Activated effector memory CD4-positive, alpha-beta T cell treated with anti-CD3 and anti-CD28 coated beads, Interleukin-2, amount 50 U/mL, for 16 hours (primary cell): ENCODE results near the gene FLRT1.

ENCODE experiments used
- DNase-seq: peaks from one replicate; pipeline ENCODE4 v3.0.0-alpha.2; 2020

FLRT1 gene

DNA sequence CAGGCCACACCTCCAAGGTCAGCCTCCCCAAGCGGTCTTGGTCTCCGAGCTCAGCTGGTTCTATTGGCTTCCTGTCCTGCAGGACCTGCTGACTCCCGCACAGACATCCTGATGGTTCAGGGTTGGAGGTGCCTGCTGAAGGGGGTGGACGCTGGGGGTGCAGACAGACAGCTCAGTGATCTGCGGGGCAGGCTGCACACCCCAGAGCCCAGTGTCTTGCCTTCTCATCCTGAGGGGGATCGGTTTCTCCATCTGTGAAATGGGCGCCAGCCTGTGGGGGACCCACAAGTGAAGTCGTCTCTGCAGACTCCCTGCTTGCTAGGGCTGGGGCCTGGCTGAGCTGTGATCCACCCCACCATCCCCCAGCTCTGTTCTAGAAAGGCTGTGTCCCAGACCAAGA, 13.8 kb downstream of the FLRT1 start:
- DNase-seq, result no peak

DNA sequence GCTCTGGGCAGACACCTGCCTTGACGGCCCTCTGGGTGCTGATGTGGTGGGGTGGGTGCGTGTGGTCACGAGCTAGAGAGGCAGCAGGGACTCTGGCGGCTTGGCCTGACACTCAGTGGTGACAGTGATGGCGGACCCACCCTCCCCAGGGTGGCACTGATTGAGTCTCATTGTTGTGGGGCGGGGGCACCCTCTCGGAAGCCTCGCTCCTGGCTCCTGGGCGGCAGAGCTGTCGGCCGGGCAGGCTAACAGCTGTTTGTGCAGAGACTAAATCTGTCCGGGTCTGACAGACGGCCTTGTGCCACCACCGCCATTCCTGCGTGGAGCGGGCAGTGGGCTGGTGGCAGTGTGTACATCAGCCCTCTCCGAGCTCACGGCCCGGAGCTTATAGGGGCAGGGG, 15.6 kb downstream of the FLRT1 start:
- no peak for DNase-seq

DNA sequence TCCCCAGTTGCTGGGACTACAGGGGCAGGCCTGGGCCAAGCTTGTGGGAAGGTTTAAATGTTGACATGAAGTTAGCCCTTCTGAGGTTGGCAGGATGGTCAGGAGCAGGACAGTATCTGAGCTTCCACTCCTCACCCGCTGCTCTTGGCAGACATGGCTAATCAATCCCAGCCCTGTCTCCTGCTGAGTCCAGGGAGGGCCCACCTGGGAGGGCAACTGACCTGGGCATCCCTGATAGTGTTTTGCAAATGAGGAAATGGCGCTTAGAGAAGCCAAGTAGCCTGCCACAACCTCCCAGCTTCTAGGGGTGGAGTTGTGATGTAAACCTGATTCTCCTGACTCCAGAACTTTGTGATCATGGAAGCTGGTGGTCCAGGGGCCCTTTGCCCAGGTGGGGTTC, 16.7 kb downstream of the FLRT1 start:
- DNase-seq, result no peak

DNA sequence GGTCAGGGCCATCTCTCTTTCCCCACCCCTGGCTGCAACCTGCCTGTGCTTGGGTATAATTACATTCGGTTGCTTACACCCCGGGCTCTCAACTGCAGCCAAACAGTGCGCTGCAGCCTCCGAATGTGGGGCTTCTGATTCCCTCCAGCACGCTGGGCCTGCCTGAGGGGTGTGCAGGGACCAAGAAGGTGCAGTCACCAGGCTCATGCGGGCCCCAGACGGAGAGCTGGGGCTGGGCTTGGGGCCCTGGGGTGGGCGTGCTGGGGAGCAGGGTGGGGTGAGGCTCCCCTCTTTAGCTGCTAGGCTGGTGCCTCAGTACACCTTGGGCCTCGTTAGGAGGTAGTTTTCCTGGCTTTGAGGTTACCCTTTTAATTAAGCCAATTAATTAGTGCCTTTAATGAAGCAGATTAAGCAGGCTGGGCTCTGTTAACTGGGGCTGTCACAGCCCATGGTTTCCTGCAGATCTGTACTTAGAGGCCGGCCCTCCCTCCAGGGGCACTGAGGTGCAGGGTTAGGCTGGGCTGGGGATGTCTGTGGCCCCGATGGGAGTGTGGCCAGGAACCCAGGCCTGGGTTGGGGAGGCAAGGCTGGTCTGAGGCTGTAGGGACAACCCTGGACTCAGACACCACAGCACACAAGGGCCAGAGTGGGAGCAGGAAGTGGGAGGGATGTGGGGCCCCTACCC, 17.3 kb downstream of the FLRT1 start:
- no peak for DNase-seq

DNA sequence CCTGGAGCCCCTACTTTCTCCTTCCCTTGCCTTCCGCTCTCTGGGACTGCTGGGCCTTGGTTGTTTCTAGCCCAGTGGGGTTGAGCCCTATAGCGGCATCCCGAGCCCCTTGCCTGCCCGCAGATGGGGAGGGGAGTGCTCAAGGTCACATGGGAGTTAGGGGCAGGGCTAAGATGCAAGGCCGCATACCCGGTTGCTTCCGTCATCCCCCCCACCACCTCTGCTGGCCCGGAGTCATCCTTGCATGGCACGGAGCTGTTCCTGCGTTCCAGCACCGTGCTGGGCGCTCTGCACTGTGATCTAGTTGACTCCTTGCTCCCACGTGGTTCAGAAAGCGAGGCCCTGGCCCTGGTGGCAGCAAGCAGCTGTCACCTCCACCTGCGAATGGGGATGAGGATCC, 18.0 kb downstream of the FLRT1 start:
- no peak for DNase-seq

DNA sequence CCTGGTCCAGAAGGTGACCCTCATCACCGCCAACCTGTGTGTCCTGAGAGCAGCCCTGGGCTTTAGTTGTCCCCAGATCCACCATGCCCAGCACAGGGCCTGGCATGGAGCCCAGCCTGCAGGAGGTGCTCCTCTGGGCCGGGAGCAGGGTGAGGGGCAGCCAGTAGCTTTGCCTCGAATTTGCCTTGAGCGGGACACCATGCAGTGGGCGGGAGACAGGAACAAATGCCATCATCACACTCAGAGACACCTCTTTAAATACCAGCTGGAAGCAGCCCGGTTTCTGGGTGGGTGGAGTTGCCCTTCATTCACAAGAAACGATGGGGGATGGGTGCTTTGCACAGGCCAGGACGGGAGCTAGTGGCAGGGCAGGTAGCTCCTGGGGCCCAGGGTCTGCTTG, 19.3 kb downstream of the FLRT1 start:
- no peak for DNase-seq

DNA sequence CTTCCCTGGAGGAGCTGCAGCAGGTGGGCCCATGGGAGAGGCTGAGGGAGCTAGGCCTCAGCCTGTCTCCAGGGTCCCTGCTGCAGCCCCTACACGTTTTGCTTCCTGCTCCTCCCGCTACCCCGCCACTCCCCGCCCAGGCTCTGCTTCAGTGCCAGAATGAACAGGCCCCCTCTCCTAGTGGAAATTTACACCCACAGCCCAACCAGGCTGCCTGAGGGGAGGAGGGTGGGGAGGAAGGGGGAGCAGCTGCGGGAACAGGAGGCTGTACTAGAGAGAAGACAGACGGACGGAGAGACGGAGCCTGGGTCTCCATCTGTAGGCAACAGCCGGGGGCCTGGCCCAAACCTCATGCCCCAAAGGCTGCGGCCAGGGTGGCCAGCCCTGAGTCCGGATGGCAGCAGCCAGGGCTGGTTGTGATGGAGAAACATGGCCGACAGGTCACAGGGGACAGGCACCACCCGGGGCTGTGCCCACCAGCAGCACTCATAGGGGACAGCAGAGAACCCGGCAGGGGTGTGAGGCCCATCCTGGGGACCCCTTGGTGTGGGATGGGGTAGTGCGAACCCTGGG, 20.6 kb downstream of the FLRT1 start:
- no peak for DNase-seq

DNA sequence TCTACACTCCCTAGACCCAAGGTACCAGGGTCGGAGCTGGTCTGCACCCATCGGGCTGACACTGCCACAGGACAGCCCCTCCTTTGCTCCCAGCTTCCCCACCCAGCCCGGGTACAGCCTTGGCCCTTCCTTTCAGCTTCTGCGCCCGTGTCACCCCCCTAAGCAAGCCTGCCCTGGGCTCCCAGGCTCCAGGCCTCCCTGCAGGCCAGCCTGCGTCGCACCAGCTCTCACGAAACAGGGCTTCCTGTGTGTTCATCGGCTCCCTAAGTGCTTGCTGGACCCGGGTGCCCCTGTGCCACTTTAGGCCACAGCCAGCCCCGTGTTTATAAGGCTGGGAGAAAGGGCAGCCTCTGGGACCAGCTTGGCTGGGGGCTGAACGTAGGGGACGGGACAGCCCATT, 21.1 kb downstream of the FLRT1 start:
- DNase-seq, result no peak

DNA sequence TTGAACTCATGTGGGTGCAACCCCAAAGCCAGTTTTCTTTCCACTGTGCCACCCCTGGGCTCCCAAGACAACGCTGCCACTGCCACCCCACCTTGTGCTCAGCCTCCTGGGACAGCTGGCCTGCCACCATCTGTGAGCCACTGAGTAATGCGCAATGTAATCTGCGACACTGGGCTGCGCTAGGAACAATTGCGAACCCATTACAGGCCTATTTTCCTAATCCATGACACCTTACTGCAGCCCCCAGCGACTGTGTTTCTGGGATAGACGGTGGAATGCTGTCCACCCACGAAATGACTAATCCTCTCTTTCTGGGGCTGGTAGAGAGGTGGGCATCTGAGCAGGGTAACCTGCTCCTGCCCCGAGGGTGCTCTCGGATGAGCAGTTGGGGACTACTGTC, 22.2 kb downstream of the FLRT1 start:
- no peak for DNase-seq

DNA sequence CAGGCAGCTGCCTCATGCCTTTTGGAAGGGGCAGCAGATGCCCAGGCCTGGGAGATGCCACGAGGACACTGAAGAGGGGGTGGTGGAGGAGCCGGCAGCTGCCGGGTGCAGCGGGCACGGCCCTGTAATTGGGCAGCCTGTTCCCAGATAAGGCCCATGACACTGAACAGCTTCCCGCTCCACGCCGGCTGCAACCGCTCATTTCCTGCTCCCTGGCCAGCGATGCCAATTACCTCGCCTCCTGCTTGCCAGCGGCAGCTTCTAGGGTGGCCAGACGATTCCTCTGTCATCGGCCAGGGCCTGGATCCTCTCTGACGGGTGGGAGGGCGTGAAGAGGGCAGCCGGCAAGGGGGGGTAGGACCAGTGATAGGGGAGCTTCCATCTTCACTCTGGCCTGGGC, 22.8 kb downstream of the FLRT1 start:
- no peak for DNase-seq

DNA sequence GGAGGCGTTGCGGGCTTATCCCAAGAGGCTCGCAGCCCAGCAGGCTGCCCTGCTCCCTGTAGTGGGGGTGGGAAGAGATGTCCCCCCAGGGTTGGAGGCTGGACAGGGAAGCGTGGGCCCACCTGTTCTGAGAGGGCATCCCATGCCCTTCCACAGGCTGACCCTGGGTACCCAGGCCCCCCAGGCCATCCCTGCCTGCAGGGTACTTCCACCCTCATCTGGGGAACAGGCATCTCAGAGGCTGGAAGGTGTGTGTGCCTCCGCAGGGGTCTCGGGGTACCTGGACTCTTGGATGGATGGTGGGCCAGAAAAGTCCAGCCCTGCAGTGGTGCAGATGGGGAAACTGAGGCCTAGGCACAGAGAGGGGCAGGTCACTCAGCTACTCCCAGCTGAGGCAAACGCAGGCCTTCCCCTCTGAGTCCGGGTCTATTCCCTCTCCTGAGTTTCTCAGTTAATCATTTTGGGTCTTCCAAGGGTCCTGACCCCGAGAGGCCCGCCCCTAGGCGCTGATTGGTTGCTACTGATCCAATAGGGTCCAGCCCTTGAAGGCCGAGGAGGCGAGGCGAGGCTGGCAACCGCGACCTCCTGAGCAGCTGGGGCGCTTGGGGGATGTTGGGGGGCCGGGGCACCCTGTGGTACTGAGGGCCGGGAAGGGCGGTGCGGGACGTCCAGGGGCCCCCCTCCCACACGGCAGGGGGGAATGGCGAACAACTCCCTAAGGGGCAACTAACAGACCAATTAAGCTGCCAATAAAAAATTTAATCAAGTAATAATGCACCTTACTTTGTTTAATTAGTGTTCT, 23.8 kb downstream of the FLRT1 start:
- DNase-seq, result no peak

DNA sequence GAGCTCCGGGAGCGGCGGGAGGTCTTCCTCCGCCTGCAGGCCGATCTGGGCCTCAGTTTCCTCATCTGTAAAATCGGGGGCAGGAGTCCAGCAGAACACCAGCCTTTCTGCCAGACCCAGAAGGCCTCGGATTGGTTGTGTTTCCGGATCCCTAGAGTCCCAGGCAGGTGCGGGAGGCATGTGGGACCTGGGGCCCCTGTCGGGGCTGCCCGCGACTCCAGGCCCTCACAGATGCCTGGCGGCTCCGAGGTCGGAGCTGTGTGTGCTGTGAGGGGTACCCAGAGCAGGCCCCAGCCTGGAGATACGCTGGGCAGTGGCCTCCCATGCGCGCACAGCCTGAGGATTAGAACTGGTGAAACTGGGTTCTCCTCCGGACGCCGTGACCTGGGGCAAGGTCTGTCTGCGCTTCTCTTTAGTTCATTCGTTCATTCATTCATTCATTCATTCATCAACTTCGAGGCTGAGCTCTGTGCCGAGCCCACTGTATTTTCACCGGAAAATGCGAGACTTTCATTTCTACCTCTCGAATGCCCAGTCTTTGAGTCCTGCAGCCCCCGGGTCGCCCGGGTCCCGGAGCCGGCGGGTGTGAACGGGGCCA, 24.6 kb downstream of the FLRT1 start:
- DNase-seq, result no peak

DNA sequence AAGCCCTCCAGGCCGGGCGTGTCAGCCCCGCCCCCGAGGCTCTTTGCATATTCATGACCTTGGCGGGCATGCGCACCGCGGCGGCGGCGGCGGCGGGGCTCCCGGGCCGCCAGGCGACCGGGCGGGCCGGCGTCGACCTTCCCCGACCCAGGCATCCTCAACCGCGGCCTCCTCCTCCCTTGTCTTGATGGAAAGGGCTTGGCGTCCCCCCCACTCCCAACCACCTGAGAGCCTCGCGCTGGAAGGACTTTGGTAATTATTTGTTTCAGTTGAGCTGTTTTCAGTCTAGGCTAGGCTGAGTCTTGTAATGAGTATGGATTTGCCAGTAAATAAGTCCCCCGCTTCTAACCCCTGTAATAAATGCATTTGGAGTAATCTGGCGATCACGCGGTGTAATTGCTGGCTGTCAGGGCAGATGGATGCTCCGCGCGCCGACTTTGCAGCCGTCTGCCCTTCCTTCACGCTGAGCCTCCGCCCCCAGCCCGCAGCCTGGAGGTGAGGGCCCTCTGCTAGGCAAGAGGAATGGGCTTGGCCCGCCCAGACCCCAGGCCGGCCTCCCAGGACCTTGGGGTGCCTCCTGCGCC, 25.2 kb downstream of the FLRT1 start:
- DNase-seq, result peak; percentile 85

DNA sequence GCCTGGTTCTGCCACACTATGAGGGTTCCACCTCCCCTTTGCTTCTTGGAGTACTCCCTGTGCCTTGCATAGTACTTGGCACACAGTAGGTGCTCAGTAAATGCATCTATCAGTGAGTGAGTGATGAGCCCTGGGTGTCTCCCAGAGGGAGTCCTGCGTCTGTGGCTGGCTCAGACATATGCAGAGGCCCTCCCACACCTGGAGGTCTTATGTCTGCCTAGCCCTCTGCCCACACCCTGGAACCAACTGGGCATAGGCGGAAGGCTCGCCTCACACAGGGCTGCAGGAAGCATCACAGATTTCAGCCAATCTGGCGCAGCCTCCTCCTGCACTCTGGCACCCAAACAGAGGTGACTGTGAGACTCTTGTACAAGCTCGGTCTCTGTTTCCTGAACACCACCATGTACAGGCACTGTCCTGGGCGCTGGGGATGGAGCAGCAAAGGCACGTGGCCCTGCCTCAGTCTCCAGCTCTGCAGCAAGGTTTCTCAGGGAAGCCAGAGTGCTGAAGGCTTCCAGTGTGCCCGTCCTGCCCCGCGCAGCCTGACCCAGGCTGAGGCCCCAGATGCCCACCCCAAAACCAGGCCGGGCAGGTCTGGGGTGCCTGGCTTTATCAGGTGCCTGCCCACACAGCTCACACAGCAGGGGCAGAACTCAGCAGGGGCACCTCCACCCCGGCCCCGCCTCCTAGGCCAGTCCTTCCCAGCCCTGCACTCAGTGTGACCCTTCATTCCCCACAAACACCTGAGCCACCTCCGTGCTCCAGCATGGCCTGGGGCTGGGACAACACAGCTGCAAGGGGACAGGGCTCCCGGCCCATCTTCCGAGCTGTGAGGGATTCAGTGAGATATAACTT, 26.7 kb downstream of the FLRT1 start:
- no peak for DNase-seq

DNA sequence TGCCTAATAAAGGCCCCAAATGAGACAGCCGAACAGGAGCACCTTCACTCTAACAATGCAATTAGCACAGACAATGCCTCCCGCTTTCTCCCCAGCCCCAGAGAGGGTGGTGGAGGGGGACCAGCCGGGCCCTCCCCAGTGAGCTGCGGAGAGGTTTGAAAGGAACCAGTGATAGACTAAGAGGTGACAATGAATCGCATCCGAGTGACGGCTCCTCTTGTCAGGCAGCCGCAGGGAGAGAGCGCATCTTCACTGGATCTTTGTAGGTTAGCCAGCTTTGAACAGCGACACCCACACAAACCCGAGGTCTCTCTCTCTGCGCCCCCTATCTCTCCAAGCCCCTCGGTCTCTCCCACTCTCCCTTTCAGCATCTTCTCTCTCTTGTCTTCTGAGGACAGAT, 28.0 kb downstream of the FLRT1 start:
- no peak for DNase-seq

DNA sequence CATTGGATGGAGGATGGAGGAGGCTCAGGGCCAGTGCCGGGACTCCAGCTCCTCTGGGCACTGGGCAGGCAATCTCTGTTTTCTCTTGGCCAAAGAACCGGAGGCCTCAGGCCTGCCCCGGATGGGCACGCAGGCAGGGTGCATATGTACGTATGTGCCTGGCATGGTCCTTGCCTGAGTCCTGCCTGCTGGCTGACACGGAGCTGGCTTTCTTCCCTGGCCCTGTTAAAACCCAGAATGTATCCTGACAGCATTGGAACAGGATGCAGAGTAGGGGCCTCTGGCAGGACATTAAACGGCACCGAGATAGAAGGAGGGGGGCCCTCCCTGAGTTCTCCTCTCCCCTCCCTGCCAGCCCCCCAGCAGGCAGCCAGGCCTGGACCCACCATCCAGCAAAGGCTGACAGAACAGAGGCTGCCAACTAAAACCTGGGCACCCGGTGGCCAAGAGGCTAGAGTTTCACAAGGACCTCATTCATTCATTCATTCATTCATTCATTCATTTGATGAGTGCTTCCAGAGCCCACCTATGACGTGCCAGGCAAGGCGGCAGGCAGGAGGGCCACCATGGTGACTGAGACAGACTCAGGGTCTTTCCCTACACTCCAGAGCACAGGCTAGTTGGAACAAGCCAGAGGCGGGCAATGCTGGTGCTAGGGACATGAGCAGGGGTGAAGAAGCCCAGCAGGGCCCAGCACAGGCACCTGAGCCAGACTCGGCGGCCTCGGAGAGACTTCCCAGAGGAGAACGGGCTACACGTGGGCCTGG, 28.8 kb downstream of the FLRT1 start:
- DNase-seq, result no peak

DNA sequence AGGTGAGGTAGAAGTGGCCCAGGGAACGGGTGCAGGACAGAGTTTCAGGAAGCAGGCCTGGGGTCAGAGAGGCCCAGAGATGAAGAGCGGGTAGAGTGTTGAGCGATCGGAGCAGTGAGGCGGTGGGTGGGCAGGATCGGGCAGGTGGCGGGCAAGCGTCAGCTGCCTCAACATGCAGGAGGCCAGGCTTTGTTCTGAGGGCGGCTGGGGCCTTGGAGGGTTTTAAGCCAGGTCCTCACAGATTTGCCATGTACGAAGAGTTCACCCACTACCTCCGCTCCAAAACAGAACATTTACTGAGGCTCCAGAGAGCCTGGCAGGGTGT, 29.4 kb downstream of the FLRT1 start:
- no peak for DNase-seq

DNA sequence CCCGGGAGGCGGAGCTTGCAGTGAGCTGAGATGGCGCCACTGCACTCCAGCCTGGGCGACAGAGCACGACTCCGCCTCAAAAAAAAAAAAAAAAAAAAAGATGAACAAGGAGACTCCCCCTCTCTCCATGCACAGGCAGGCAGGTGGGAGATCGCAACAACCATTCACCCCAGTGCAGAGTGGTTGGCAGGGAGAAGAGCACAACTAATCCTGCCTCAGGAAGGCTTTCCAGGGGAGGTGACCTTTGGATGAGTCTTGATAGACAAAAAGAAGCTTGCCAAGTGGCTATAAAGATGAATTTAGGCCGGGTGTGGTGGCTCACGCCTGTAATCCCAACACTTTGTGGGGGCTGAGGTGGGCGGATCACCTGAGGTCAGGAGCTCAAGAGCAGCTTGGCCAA, 30.0 kb downstream of the FLRT1 start:
- DNase-seq, result no peak

DNA sequence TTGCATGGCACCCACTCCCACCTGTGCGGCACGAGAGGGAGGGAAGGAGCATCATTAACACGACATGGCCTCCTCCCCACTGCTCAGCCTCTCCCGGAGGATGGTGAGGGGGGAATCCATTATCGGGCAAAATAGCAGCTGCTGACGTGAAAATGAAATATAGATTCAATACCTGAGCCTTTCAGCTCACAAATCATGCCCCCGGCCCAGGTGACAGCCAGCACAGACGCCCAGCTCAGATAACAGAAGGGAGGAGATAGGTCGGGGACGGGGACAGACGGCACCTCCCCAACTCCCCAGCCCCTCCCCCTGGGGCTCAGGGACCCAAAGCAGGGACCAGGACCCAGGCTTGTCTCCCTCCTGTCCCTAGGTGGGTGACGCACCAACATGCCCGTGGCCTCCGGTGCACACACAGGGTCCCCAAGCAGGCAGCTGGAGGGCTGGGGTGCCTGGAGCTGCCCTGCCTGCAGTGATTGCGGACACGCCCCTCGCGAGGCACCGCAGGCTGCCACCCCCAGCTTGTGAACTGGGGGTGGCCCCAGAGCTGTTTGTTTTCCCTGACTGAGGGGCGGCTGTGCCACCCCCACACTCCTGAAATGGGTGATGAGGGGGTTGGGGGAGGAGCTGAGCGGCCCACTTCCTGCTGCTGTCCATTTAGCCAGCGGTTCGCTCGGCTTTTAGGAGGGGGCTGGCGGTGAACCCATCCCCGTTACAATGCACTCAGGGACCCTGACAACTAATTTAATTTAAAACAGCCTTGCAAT, 31.7 kb downstream of the FLRT1 start:
- DNase-seq, result no peak

DNA sequence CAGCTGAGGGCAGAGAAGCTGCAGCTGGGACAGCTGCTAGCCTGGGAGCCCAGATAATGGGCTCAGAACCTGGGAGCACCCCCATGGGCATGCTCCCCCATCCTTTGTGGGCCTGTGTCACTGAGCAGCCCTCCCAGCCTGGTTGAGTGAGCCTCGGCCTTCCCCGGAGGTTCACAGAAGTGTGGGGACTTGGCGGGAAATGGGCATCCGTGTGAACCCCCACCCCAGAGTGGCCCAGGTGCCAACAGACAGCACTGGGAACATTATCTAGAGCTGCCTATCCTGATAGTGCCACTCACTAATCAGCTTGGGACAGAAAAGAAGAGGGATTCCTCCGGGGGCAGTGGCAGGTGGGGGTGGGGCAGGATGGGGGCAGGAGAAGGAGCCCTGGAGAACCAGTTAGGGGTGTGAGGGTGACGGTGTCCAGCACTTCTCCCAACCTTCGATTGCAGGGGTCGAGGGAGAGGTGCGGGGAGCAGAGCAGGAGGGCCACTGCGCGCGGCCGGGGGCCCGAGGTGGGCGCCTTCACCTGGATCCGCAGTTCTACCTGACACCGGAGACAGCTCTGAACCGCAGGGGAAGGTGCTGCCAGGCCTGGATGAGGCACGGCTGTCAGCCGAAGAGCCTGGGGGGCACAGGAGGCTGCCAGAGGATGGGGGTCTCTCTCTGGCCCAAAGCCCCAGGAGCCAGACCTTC, 33.1 kb downstream of the FLRT1 start:
- no peak for DNase-seq
